Measurements from ENCODE around the gene ADAMTS1.

DNA sequence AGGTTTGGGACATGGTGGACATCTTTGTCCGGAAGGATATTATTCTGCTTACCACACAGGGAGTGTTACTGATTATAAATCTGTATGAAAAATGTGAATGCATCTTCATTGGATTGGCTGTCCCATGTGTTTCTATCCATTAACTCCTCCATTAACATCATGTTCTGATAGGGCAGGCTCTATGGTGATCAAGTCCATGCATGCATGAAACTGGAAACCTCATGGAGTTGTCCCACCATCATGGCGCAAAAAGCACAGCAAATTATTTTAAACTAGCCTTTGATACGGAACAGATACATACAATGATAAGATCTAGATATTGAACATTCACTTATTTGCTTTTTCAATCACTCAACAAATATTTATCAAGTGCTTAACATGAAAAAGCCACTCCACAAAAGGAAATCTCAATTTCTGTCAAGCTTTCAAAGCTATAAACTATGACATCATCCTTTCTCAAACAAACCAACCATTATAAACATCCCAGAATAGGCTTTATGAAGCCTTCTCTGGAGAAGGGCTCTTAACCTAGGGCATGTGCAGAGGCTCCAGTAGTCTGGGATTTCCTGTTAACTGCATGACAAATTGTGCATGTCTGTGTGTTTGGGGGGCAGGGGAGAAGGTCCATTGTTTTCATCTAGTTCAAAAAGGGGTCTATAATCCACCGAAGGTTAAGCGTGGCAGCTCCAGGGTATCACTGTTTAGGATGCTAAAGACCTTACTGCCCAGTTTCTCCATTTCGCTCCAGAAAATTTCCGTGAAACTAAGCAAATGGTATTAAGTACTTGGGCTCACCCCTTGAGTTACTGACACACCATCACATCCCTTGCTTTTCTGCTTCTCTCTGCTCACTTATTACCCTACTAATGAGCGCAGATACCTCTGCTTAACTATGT, 46.1 kb downstream of the ADAMTS1 start:
- TF ChIP-seq, protein P1, sequence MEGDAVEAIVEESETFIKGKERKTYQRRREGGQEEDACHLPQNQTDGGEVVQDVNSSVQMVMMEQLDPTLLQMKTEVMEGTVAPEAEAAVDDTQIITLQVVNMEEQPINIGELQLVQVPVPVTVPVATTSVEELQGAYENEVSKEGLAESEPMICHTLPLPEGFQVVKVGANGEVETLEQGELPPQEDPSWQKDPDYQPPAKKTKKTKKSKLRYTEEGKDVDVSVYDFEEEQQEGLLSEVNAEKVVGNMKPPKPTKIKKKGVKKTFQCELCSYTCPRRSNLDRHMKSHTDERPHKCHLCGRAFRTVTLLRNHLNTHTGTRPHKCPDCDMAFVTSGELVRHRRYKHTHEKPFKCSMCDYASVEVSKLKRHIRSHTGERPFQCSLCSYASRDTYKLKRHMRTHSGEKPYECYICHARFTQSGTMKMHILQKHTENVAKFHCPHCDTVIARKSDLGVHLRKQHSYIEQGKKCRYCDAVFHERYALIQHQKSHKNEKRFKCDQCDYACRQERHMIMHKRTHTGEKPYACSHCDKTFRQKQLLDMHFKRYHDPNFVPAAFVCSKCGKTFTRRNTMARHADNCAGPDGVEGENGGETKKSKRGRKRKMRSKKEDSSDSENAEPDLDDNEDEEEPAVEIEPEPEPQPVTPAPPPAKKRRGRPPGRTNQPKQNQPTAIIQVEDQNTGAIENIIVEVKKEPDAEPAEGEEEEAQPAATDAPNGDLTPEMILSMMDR (IDR thresholded peaks at IDR 0.05): no peak
- no peak for TF ChIP-seq POLR2A (IDR thresholded peaks at IDR 0.05)
- no peak for TF ChIP-seq EP300 (IDR thresholded peaks at IDR 0.05)
